Fibroblast of pulmonary artery (primary cell): ENCODE data around the gene DSG2.
A peak's percentile ranks its signal among the peaks of the same experiment; 100 is the strongest.

Source experiments
- DNase-seq: peaks from one replicate; pipeline ENCODE4 v3.0.0-alpha.2; 2010; ENCODE audit warnings: low read depth
- H3K4me3 ChIP-seq: replicated peaks from 2 replicates; pipeline ENCODE4 v1.5.1; 2011; ENCODE audit warnings: low read depth, mild to moderate bottlenecking, control low read depth, low read length, moderate library complexity
- CTCF ChIP-seq: IDR thresholded peaks from 2 replicates; pipeline ENCODE4 v1.5.1; 2011; ENCODE audit warnings: mild to moderate bottlenecking, control low read depth, low read length, inconsistent platforms; ENCODE audit errors: missing control alignments

Gene DSG2

GRCh38 chr18:31583185-31583854 lies 85.3 kb downstream of the DSG2 start:
- DNase-seq, result no peak
- no peak overlapping the region for H3K4me3 ChIP-seq
- no peak for TF ChIP-seq CTCF

- no peak overlapping the region for H3K4me3 ChIP-seq
- DNase-seq, result no peak
- no peak for TF ChIP-seq CTCF
Observed at GRCh38 chr18:31585991-31586390, 88.0 kb downstream of the DSG2 start.

- TF ChIP-seq CTCF, result no peak
- DNase-seq, result no peak
- H3K4me3 ChIP-seq, result no peak overlapping the region
Observed at GRCh38 chr18:31586616-31587015, 88.6 kb downstream of the DSG2 start.

DNA sequence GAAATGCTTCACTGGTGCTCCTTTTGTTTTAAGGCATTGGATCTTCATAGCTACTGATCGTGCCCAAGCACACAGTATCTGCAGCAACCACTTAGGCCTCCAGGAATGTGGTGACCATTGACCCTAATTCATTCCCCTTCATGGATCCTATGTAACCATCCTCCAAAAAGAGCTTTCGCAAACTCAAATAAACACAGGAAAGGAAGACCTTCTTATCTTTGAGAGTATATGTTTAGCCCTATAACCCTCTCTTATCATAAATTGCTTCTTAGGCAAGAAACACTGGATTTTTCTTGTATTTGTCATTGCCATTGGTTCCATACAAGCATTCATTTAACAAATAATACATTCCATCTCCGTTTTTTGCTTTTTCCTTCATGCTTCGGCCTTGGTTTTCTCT lies 89.6 kb downstream of the DSG2 start:
- no peak for TF ChIP-seq CTCF
- peak; percentile 16 for DNase-seq
- H3K4me3 ChIP-seq, result no peak overlapping the region

- DNase-seq, result no peak
Observed at GRCh38 chr18:31590570-31590969, 92.6 kb downstream of the DSG2 start.

DNA sequence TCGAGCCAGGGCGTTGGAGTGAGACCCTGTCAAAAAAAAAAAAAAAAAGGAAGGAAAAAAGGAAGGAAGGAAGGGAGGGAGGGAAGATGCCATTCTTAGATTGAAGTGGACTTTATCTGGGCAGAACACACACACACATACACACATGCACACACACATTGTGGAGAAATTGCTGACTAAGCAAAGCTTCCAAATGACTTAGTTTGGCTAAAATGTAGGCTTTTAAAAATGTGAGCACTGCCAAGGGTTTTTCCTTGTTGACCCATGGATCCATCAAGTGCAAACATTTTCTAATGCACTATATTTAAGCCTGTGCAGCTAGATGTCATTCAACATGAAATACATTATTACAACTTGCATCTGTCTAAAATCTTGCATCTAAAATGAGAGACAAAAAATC lies 93.1 kb downstream of the DSG2 start:
- no peak overlapping the region for H3K4me3 ChIP-seq
- no peak for DNase-seq
- TF ChIP-seq CTCF, result no peak

More at GRCh38 chr18:31590570-31590969, 92.6 kb downstream of the DSG2 start:
- TF ChIP-seq CTCF, result no peak
- no peak overlapping the region for H3K4me3 ChIP-seq

GRCh38 chr18:31591628-31592027 lies 93.7 kb downstream of the DSG2 start, which contains the start of gene TTR:
Gene TTR, plus strand, starts transcription at chr18:31591877. Its CDS starts 26 bp downstream, at chr18:31591903.
- no peak for TF ChIP-seq CTCF
- H3K4me3 ChIP-seq, result no peak within 1 kb of the TSS
- DNase-seq, result no peak
